ENCODE results near the gene DAGLA. TPM values are rescaled to one million over a fixed set of nuclear protein-coding genes. Genes with fewer than 3 reads are reported as not detected.

Gene DAGLA
- total RNA-seq, 1 experiment from 2014 or later = 10.9 TPM

DNA sequence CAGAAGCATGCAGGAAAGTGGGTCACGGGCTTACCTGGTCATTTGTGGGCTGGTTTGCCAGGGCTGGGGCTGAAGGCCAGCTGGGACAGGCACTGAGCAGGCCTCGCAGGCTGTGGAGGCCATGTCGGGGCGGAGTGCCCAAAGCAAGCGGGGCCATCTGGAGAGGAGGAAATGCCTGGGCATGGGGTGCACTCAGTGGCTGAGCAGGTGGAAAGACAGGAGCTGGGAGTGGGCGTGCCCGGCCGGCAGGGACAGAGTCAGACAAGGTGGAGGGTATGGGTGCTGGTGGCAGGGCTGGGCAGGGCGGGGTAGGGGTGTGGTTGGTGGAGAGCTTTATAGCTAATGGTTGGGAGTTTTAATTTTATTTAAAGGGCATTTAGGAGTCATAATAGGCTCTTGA is 27.4 kb downstream of the DAGLA start:
- peaks cover 12% of the 10 kb centered on the region for H3K4me1 ChIP-seq (ENCODE audit: insufficient read depth, low read length, poor library complexity, severe bottlenecking)
- no peak for TF ChIP-seq CTCF (conservative IDR thresholded peaks at IDR 0.05; ENCODE audit: low read depth, low read length)
- no peak for TF ChIP-seq EZH2 (IDR thresholded peaks at IDR 0.05; ENCODE audit: borderline replicate concordance, low read depth, low read length, poor library complexity, severe bottlenecking)
- ChIA-PET CTCF (no interaction called here), POLR2A (ENCODE audit: low non-redundant PET) (no interaction called here)
- H3K27me3 ChIP-seq (replicated peaks; ENCODE audit: insufficient read depth, low read depth, low read length, poor library complexity) = no peaks in the 10 kb centered on the region
- no peaks in the 10 kb centered on the region for H3K36me3 ChIP-seq (ENCODE audit: insufficient read depth, low read length, poor library complexity, severe bottlenecking)
- no peak overlapping the region for H3K4me3 ChIP-seq (ENCODE audit: low read depth, low read length, poor library complexity, severe bottlenecking)
- BruUV-seq (replicated peaks) = no TSS peak
- no peak overlapping the region for H3K27ac ChIP-seq (ENCODE audit: low read depth, low read length, poor library complexity, severe bottlenecking)
- no peaks in the 10 kb centered on the region for H3K9me3 ChIP-seq (ENCODE audit: low read depth, low read length, poor library complexity, severe bottlenecking)
- no peak for DNase-seq (ENCODE audit: low spot score)
- intact Hi-C loops (cut with micrococcal nuclease; ENCODE audit: unreplicated experiment) = no loop called here

DNA sequence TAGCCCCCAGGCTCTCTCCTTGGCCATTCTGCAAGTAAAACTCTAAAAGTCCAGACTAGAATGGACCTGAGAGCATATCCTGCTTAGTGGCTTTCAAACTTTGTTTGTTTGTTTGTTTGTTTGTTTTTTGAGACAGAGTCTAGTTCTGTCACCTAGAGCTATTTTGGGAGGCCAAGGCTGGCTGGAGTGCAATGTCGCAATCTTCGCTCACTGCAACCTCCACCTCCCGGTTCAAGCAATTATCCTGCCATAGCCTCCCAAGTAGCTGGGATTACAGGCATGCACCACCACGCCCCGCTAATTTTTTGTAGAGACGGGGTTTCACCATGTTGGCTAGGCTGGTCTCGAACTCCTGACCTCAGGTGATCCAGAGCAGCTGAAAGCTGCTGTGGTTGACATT is 28.9 kb downstream of the DAGLA start:
- ChIA-PET POLR2A (ENCODE audit: low non-redundant PET) (interaction anchor here (0.6 kb wide), 1 partner anchor 416 kb away, joined by 11 read pairs; no protein-coding TSS in a partner anchor), CTCF (interaction anchor here (1.4 kb wide), 1 partner anchor 24 kb away, joined by 6 read pairs; no protein-coding TSS in a partner anchor)
- BruUV-seq (replicated peaks) = no TSS peak

GRCh38 chr11:61709572-61709971 is 29.4 kb downstream of the DAGLA start:
- no TSS peak for BruUV-seq (replicated peaks)
- Histone ChIP-seq H3K4me1 (ENCODE audit: insufficient read depth, low read length, poor library complexity, severe bottlenecking) (peaks cover 12% of the 10 kb centered on the region), H3K27ac (ENCODE audit: low read depth, low read length, poor library complexity, severe bottlenecking) (peak overlapping the region; percentile 43), H3K27me3 (replicated peaks; ENCODE audit: insufficient read depth, low read depth, low read length, poor library complexity) (no peaks in the 10 kb centered on the region), H3K9me3 (ENCODE audit: low read depth, low read length, poor library complexity, severe bottlenecking) (no peaks in the 10 kb centered on the region), H3K4me3 (ENCODE audit: low read depth, low read length, poor library complexity, severe bottlenecking) (no peak overlapping the region), H3K36me3 (ENCODE audit: insufficient read depth, low read length, poor library complexity, severe bottlenecking) (no peaks in the 10 kb centered on the region)
- ChIA-PET CTCF (interaction anchor here (1.4 kb wide), 1 partner anchor 24 kb away, joined by 6 read pairs; no protein-coding TSS in a partner anchor), POLR2A (ENCODE audit: low non-redundant PET) (no interaction called here)
- intact Hi-C loops (cut with micrococcal nuclease; ENCODE audit: unreplicated experiment) = no loop called here
- TF ChIP-seq CTCF (conservative IDR thresholded peaks at IDR 0.05; ENCODE audit: low read depth, low read length) (no peak), EZH2 (IDR thresholded peaks at IDR 0.05; ENCODE audit: borderline replicate concordance, low read depth, low read length, poor library complexity, severe bottlenecking) (no peak)
- peak; percentile 32 for DNase-seq (ENCODE audit: low spot score)

More for the DNA sequence above, 28.9 kb downstream of the DAGLA start:
- Histone ChIP-seq H3K9me3 (ENCODE audit: low read depth, low read length, poor library complexity, severe bottlenecking) (no peaks in the 10 kb centered on the region), H3K4me1 (ENCODE audit: insufficient read depth, low read length, poor library complexity, severe bottlenecking) (peaks cover 12% of the 10 kb centered on the region), H3K36me3 (ENCODE audit: insufficient read depth, low read length, poor library complexity, severe bottlenecking) (no peaks in the 10 kb centered on the region), H3K27me3 (replicated peaks; ENCODE audit: insufficient read depth, low read depth, low read length, poor library complexity) (no peaks in the 10 kb centered on the region), H3K27ac (ENCODE audit: low read depth, low read length, poor library complexity, severe bottlenecking) (no peak overlapping the region), H3K4me3 (ENCODE audit: low read depth, low read length, poor library complexity, severe bottlenecking) (no peak overlapping the region)
- intact Hi-C loops (cut with micrococcal nuclease; ENCODE audit: unreplicated experiment) = no loop called here
- TF ChIP-seq CTCF (conservative IDR thresholded peaks at IDR 0.05; ENCODE audit: low read depth, low read length) (no peak), EZH2 (IDR thresholded peaks at IDR 0.05; ENCODE audit: borderline replicate concordance, low read depth, low read length, poor library complexity, severe bottlenecking) (no peak)
- no peak for DNase-seq (ENCODE audit: low spot score)
